Thyroid gland (tissue), 4 donors: Measurements from ENCODE around the gene FICD. TPM values are rescaled to one million over a fixed set of nuclear protein-coding genes. Genes with fewer than 3 reads are reported as not detected.

Source experiments
- DNase-seq, 2 donors: peaks; one replicate each; pipeline ENCODE4 v3.0.0-alpha.2; 2019
- H3K27ac ChIP-seq, 3 donors: fragments of 200-600 bp; sonication (generic); 1 replicate in 2 of 3; 2 replicates in 1 of 3; pipeline ENCODE4 v1.5.1; 2016 to 2019; ENCODE audit warnings: mild to moderate bottlenecking in 1 of 3, moderate library complexity in 1 of 3
- H3K27me3 ChIP-seq: fragments of 200-600 bp; sonication (generic); one replicate; pipeline ENCODE4 v1.5.1; 2019
- H3K36me3 ChIP-seq, 2 donors: fragments of 200-600 bp; sonication (generic); one replicate each; pipeline ENCODE4 v1.5.1; 2016 to 2019
- H3K4me1 ChIP-seq, 2 donors: fragments of 200-600 bp; sonication (generic); one replicate each; pipeline ENCODE4 v1.5.1; 2017 to 2019
- H3K4me3 ChIP-seq, 3 donors: fragments of 200-600 bp; sonication (generic); replicated peaks in 1 of 3; 1 replicate in 2 of 3; 2 replicates in 1 of 3; pipeline ENCODE4 v1.5.1; 2016; ENCODE audit warnings: mild to moderate bottlenecking in 1 of 3
- H3K9me3 ChIP-seq: fragments of 200-600 bp; sonication (generic); one replicate; pipeline ENCODE4 v1.5.1; 2017
- CTCF ChIP-seq, 6 experiments: fragments of 200-600 bp in 3 of 6; fragments of 450-650 bp in 3 of 6; sonication (generic) in 3 of 6; IDR thresholded peaks; one replicate each; pipeline ENCODE4 v1.5.1; 2016 to 2019; ENCODE audit warnings: antibody characterized with exemption in 6 of 6, mild to moderate bottlenecking in 2 of 6, inconsistent platforms in 1 of 6, moderate library complexity in 1 of 6
- POLR2A ChIP-seq, 2 donors: fragments of 450-650 bp; IDR thresholded peaks; one replicate each; pipeline ENCODE4 v1.6.1; 2017; ENCODE audit warnings: antibody characterized with exemption in 2 of 2, mild to moderate bottlenecking in 2 of 2, moderate library complexity in 1 of 2
- WGBS, 2 donors: methylation state at CpG; one replicate each; pipeline ENCODE4 v1.1.5; 2017; 5-methylcytosine and 5-hydroxymethylcytosine counted together
- intact Hi-C: fragments of 100-400 bp; cut with DNase I; formaldehyde crosslinking; loops from one replicate; pipeline ENCODE4 v1.15.1; 2023
- total RNA-seq, 4 donors: library from RNA; depleted of rRNA; stranded (reverse); fragments of >200 nt; gene quantifications; one replicate each; pipeline ENCODE4 v1.2.3, GENCODE V29; 2016

FICD gene
- total RNA-seq, 4 donors from 2014 or later = 7.0 to 16.7 (median 10.5) TPM

GRCh38 chr12:108511633-108512540 lies 3.2 kb upstream of the FICD start:
- 26% methylated on average over 15 of the region's 15 CpGs for WGBS, 2 donors
- Histone ChIP-seq H3K4me1 (peaks cover 11 to 13% of the 10 kb centered on the region in 2 donors), H3K4me3 (no peak overlapping the region), H3K27me3 (no peaks in the 10 kb centered on the region), H3K9me3 (no peaks in the 10 kb centered on the region), H3K27ac (peak overlapping the region in 1 of 3 donors; percentile 12), H3K36me3 (no peaks in the 10 kb centered on the region)
- DNase-seq = peak; percentile 76 to 77
- intact Hi-C loops = loop anchor here (5.0 to 10.0 kb wide), 2 partner anchors 105 to 827 kb away; partner anchors contain the start of gene PWP1
- TF ChIP-seq CTCF (IDR thresholded peaks at IDR 0.05) (peak; percentile 75 to 97 (median 84)), POLR2A (IDR thresholded peaks at IDR 0.05) (no peak)

- H3K27me3 ChIP-seq = no peaks in the 10 kb centered on the region
- 30 to 35% methylated on average over 19 of the region's 19 CpGs for WGBS, 2 donors
- peaks cover 9 to 14% of the 10 kb centered on the region in 2 donors for H3K36me3 ChIP-seq
- TF ChIP-seq CTCF (IDR thresholded peaks at IDR 0.05) (peak in 1 of 6 experiments; percentile 7), POLR2A (IDR thresholded peaks at IDR 0.05) (no peak)
- H3K27ac ChIP-seq = no peak overlapping the region
- H3K4me1 ChIP-seq = peaks cover 11 to 13% of the 10 kb centered on the region in 2 donors
- H3K9me3 ChIP-seq = no peaks in the 10 kb centered on the region
- H3K4me3 ChIP-seq = peak overlapping the region in 1 of 3 donors; percentile 22
- intact Hi-C loops = loop anchor here (5.0 to 10.0 kb wide), 2 partner anchors 103 to 830 kb away; partner anchors contain the start of gene PWP1
- DNase-seq = no peak
Observed at GRCh38 chr12:108514468-108514972, 557 bp upstream of the FICD start.

- Histone ChIP-seq H3K27ac (peak overlapping the region in 1 of 3 donors; percentile 8), H3K36me3 (peaks cover 19 to 28% of the 10 kb centered on the region in 2 donors), H3K27me3 (no peaks in the 10 kb centered on the region), H3K4me3 (peak overlapping the region; percentile 42 to 75 (median 71)), H3K9me3 (no peaks in the 10 kb centered on the region), H3K4me1 (peaks cover 11 to 13% of the 10 kb centered on the region in 2 donors)
- 45 to 49% methylated on average over 5 of the region's 5 CpGs for WGBS, 2 donors
- intact Hi-C loops = loop anchor here (2.0 to 10.0 kb wide), 2 partner anchors 43 to 831 kb away; partner anchors contain the start of gene PWP1
- DNase-seq = no peak
- no peak for TF ChIP-seq CTCF (IDR thresholded peaks at IDR 0.05)
- no peak for TF ChIP-seq POLR2A (IDR thresholded peaks at IDR 0.05)
Observed at GRCh38 chr12:108515916-108516315, 839 bp downstream of the FICD start.

- WGBS, 2 donors = 82 to 85% methylated on average over 19 of the region's 23 CpGs
- TF ChIP-seq POLR2A (IDR thresholded peaks at IDR 0.05) (no peak), CTCF (IDR thresholded peaks at IDR 0.05) (no peak)
- DNase-seq = no peak
- no peaks in the 10 kb centered on the region for H3K27me3 ChIP-seq
- no peak overlapping the region for H3K4me3 ChIP-seq
- H3K36me3 ChIP-seq = peaks cover 26 to 36% of the 10 kb centered on the region in 2 donors
- H3K27ac ChIP-seq = no peak overlapping the region
- no peaks in the 10 kb centered on the region for H3K9me3 ChIP-seq
- peaks cover 8 to 11% of the 10 kb centered on the region in 2 donors for H3K4me1 ChIP-seq
- intact Hi-C loops = loop anchor here (2.0 to 10.0 kb wide), 2 partner anchors 42 to 832 kb away; partner anchors contain the start of gene PWP1
Observed at GRCh38 chr12:108516511-108517275, 1.6 kb downstream of the FICD start.
